Right atrium auricular region (tissue), 2 donors: Measurements from ENCODE around the gene ZFYVE28. TPM values are rescaled to one million over a fixed set of nuclear protein-coding genes. Genes with fewer than 3 reads are reported as not detected.

Experiments used
- DNase-seq: peaks from one replicate; pipeline ENCODE4 v3.0.0-alpha.2; 2019; ENCODE audit warnings: low spot score
- H3K27ac ChIP-seq, 2 donors: fragments of 200-600 bp; sonication (generic); 1 replicate in 1 of 2; 2 replicates in 1 of 2; pipeline ENCODE4 v1.5.1; 2016 to 2019
- H3K27me3 ChIP-seq, 2 donors: fragments of 200-600 bp; sonication (generic); one replicate each; pipeline versions ENCODE4 v1.5.1 to v1.6.0; 2017 to 2019
- H3K36me3 ChIP-seq: fragments of 200-600 bp; sonication (generic); one replicate; pipeline ENCODE4 v1.5.1; 2016
- H3K4me1 ChIP-seq, 2 donors: fragments of 200-600 bp; sonication (generic); one replicate each; pipeline versions ENCODE4 v1.5.1 to v1.6.0; 2017 to 2019
- H3K4me3 ChIP-seq, 2 donors: fragments of 200-600 bp; sonication (generic); 1 replicate in 1 of 2; 2 replicates in 1 of 2; pipeline ENCODE4 v1.5.1; 2017 to 2019; ENCODE audit warnings: mild to moderate bottlenecking in 1 of 2, moderate library complexity in 1 of 2
- H3K9me3 ChIP-seq, 2 donors: fragments of 200-600 bp; sonication (generic); one replicate each; pipeline ENCODE4 v1.5.1; 2019
- total RNA-seq, 2 donors: library from RNA; depleted of rRNA; stranded (reverse); fragments of >200 nt; gene quantifications; one replicate each; pipeline ENCODE4 v1.1.0, GENCODE V29; 2016
- TF ChIP-seq, protein P1 (sequence below), 2 donors: fragments of 200-600 bp; sonication (generic); IDR thresholded peaks; one replicate each; pipeline ENCODE4 v1.5.1; 2019; ENCODE audit warnings: antibody characterized with exemption in 2 of 2

Gene ZFYVE28
- total RNA-seq, 2 donors from 2014 or later, result 3.4 to 6.0 TPM

DNA sequence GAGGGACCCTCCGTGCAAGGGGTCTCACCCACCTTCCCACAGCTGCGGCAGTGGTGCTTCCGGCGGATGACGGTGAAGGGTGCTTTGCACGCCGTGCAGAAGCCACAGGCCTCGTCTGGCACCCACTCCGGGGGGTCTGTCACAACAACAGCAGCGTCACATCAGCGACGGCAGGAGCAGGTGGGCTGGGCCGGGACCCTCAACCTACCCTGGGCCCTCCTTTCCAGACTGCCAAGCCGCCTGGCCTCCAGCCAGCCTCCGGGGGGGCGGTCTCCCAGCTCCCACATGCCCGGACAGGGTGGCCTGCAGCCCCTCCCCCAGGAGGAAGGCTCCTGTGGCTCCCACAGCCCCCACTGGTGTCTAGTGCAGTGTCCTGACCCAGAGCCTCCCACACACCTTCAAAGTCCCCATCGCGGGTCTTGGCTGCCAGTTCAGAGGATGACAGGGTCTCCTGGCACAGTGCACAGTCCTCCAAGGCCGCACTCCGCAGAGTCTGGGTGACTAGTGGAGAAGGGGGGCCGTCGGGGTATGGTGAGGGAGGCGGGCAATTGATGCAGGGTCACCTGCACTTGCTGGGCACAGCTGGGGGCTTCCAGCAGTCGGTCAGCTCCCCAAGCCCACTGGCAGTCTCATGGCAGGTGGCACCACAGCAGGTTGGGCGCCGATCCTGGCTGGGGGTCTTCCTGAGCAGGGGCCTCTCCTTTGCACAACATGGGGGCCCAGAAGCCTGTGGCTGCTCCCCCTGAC is 147.0 kb downstream of the ZFYVE28 start:
- Histone ChIP-seq H3K9me3 (no peaks in the 10 kb centered on the region), H3K4me1 (peaks cover 0 to 27% of the 10 kb centered on the region in 2 donors), H3K4me3 (no peak overlapping the region), H3K36me3 (no peaks in the 10 kb centered on the region), H3K27me3 (no peaks in the 10 kb centered on the region), H3K27ac (no peak overlapping the region)
- no peak for DNase-seq
- TF ChIP-seq, protein P1, sequence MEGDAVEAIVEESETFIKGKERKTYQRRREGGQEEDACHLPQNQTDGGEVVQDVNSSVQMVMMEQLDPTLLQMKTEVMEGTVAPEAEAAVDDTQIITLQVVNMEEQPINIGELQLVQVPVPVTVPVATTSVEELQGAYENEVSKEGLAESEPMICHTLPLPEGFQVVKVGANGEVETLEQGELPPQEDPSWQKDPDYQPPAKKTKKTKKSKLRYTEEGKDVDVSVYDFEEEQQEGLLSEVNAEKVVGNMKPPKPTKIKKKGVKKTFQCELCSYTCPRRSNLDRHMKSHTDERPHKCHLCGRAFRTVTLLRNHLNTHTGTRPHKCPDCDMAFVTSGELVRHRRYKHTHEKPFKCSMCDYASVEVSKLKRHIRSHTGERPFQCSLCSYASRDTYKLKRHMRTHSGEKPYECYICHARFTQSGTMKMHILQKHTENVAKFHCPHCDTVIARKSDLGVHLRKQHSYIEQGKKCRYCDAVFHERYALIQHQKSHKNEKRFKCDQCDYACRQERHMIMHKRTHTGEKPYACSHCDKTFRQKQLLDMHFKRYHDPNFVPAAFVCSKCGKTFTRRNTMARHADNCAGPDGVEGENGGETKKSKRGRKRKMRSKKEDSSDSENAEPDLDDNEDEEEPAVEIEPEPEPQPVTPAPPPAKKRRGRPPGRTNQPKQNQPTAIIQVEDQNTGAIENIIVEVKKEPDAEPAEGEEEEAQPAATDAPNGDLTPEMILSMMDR (IDR thresholded peaks at IDR 0.05), result no peak

DNA sequence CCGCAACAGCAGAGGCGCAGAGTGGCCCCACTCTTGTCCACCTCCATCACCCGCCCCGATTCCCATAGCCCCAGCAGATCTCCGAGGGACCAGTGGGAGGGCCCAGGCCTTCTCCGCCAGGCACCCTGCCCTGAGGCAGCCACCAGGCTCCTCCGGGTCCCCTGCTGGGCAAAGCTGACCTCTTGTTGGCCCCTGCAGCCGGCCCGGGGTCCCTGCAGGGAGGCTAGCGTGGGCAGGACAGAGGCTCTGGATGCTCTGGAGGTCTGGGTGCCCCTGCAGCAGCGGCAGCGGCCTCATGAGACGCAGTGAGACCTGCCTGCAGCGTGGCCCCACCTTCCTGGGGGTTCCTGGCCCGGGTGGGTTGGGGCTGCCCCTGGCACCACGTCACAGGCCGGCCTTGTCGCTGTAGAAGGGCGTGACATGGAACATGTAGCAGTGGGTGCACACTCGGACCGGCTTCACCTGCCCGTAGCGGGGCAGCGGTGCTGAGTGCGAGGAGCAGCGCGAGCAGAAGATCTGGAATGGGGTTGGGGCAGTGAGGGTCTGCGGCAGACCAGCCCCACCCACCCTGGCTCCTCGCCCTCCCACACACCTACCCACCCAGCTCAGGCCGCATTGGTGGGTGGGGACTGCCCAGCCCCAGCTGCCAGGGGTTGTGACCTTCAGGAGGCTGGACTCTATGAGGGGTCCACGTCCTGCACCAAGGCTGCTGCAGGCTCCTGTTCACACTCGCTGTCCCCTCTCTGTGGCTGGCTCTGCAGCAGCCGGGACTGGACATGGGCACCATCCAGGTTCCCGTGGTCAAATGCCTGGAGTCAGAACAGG is 147.9 kb downstream of the ZFYVE28 start:
- Histone ChIP-seq H3K9me3 (no peaks in the 10 kb centered on the region), H3K36me3 (no peaks in the 10 kb centered on the region), H3K4me1 (peaks cover 0 to 36% of the 10 kb centered on the region in 2 donors), H3K4me3 (no peak overlapping the region), H3K27me3 (no peaks in the 10 kb centered on the region), H3K27ac (no peak overlapping the region)
- DNase-seq, result no peak
- TF ChIP-seq, protein P1 (IDR thresholded peaks at IDR 0.05), result no peak

DNA sequence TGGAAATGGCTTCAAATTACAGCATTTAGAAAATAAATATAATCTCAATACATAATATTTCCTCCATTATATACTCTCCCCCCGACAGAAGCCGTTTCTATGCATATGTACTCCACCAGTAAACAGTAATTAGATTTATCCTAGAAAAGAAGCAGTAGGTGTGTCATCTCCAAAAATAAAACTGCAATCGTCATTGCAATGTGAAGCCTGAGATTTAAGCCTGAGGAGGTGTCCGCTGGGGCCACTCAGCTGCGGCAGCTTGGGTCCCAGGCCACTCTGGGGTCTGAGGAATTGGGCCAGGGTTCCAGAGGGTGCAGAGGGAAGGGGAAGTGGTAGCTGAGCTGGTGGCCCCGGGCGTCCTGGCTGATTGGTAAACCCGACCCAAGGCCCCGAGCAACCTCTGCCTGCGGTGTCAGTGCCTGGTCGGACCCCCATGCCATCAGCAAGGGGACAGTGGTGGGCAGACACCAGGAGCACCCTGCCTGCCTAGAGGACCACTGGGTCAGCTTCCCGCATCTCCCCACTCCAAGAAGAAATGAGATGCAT is 148.8 kb downstream of the ZFYVE28 start:
- TF ChIP-seq, protein P1 (IDR thresholded peaks at IDR 0.05), result no peak
- no peak for DNase-seq
- Histone ChIP-seq H3K27me3 (no peaks in the 10 kb centered on the region), H3K4me1 (peaks cover 0 to 44% of the 10 kb centered on the region in 2 donors), H3K36me3 (no peaks in the 10 kb centered on the region), H3K4me3 (no peak overlapping the region), H3K27ac (no peak overlapping the region), H3K9me3 (no peaks in the 10 kb centered on the region)

DNA sequence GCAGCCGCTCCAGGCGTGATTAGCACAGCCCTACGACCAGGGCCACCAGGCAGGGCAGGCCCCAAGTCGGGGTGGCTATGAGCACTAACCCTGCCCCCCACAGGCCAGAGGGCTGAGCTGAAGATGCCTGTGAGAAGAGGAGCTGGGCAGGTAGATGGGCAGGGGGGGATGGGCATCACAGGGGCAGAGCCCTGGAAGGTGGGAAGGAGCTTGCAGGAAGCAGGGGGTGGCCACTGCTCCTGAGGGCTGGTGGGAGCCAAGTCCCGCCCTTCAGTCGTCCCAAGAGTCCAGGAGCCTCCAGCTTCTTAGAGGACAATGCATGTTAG is 149.3 kb downstream of the ZFYVE28 start:
- Histone ChIP-seq H3K27me3 (no peaks in the 10 kb centered on the region), H3K36me3 (no peaks in the 10 kb centered on the region), H3K4me1 (peaks cover 0 to 44% of the 10 kb centered on the region in 2 donors), H3K27ac (no peak overlapping the region), H3K9me3 (no peaks in the 10 kb centered on the region), H3K4me3 (no peak overlapping the region)
- no peak for DNase-seq
- TF ChIP-seq, protein P1 (IDR thresholded peaks at IDR 0.05), result no peak

DNA sequence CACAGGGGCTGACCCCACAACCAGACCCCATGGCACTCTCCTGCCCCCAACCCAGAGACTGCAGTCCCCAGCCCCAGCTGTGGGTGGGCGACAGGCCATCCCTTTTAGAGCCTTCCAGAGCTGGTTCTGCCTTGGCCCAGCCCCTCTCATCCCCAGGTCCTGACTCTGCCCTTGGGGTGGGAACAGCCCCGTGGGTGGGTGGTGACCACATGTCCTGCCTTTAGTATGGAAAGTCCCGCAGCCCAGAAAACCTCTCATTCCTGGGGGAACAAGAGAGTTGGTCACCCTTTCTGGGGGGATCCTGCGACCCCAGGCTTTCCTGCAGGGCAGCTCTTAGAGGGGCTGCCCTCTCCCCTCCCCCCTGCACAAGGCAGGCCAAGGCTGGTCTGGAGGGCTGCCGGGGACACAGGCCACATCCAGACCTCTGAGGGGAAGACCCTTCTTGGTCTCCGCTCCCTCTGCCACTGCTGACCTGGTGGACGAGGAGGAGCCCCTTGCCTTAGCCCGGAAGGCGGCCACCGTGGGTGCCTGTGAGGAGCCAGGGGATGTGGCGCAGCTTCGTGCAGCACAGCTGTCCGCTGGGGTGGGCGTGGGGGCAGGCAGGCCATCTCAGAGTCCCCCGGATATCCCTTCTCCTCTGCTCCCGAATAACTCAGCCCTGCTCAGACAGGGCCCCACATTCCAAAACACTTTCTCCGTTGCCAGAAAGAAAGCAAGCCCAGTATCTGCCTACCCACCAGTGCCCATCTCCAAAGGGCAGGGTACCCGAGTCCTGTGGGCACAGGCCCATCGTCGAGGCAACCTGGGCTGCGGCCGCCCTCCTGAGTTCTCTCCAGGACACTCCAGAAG is 149.9 kb downstream of the ZFYVE28 start:
- peaks cover 0 to 44% of the 10 kb centered on the region in 2 donors for H3K4me1 ChIP-seq
- H3K27me3 ChIP-seq, result no peaks in the 10 kb centered on the region
- no peak overlapping the region for H3K4me3 ChIP-seq
- DNase-seq, result no peak
- no peak overlapping the region for H3K27ac ChIP-seq
- H3K36me3 ChIP-seq, result no peaks in the 10 kb centered on the region
- no peaks in the 10 kb centered on the region for H3K9me3 ChIP-seq
- TF ChIP-seq, protein P1 (IDR thresholded peaks at IDR 0.05), result no peak
